Hepatic stellate cell (primary cell): Measurements from ENCODE around the gene CRYZL1.
"Not testable (repeated sequence)": the region's sequence is repeated elsewhere in the genome, so short reads cannot be mapped to it uniquely, and the experiment has no call there.

ENCODE experiments used
- DNase-seq: peaks from one replicate; pipeline ENCODE4 v3.0.0; 2011; ENCODE audit warnings: low spot score

Gene CRYZL1

DNA sequence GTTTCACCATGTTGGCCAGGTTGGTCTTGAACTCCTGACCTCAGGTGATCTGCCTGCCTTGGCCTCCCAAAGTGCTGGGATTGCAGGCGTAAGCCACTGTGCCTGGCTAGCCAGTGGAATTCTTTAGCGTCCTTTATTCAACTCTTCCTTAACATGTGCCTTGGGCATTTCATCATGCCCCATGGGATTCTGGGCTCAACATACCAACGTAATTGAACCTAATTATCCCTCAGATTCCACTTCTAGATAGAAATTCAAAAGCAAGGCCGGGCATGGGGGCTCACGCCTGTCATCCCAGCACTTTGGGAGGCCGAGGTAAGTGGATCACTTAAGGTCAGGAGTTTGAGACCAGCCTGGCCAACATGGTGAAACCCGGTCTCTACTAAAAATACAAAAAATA is 15.4 kb downstream of the CRYZL1 start:
- DNase-seq, result not testable (repeated sequence)

- DNase-seq, result no peak
These were observed 19.3 kb downstream of the CRYZL1 start for GRCh38 chr21:33622253-33622652.

- no peak for DNase-seq
These were observed 21.8 kb downstream of the CRYZL1 start for GRCh38 chr21:33619726-33620125.

DNA sequence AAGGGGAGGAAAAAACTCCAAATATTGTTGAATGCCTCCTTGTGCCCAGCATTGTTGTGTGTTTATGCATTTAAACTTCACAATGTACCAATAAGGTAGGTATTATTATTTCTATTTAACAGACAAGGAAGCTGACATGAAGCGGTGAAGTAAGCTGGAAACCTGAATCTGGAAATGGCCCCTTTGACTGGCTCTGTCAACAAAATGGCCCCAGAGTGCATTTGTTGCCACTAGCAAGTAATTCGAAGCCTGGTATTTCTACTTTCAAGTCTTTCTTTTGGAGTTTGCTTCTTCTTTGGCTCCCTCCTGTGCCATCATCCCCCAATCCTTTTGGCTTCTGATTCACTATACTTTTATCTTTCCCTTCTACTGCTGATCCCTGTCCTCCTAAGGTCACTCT is 23.1 kb downstream of the CRYZL1 start:
- no peak for DNase-seq

- DNase-seq, result not testable (repeated sequence)
These were observed 24.0 kb downstream of the CRYZL1 start for GRCh38 chr21:33617565-33617964.

- no peak for DNase-seq
These were observed 30.4 kb downstream of the CRYZL1 start for GRCh38 chr21:33611006-33611744.

- no peak for DNase-seq
These were observed 33.0 kb downstream of the CRYZL1 start for GRCh38 chr21:33608559-33608958.

DNA sequence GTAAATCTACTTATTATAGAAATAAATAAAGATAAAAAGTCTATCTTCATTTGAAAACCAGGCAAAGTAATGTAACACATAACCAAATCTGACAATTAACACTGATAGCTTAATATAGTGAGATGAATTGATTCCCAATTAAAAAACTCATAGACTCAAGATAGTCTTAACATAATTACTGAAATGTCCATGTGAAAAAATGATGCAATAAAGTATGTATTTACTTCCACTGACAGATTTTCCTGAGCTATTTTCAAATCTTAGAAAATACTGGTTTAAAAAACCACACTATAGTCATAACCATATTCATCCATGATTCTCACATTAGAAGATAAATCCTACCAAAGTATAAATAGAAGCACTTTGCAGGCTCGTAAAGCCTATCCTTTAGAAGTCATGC is 43.5 kb downstream of the CRYZL1 start:
- DNase-seq, result no peak

DNA sequence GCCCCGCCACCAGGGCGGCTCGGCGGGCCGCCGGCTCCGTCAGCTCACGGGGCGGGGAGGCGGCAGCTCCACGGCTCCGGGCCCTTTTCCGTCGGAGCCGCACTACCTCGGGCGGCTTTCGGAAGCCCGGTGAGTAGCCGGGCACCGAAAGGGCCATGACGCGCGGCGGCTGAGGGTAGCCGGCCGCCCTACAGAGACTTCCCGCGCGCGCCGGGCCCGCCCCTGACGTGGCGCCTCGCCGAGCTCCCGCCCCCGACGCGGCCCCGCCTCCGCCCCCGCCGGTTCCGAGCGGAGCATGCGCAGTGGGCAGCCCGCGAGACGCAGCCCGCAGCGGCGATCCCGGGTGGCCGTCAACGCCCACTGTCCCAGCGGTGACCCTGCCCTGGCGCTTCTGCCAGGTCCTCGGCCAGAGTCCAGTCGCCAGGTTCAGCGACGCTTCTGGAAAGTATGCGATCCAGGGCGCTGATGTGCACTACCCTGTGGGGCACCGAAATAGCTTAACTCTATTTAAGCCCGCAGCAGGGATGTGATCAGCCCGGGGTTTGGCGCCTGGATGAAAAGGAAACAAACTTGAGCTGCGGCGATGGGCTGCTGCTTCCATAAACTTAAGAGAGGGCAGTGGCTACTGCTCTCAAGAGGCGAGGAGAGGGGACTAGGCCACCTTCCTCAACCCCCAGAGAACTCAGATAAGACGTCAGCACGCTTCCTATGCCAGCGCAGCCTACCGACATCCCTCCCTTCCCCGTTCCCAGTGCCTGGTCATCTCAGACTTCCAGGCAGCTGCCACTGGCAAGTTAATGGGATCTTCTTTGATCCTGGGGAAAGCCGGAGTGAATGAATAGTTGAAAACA is 52.8 kb downstream of the CRYZL1 start, which contains the start of gene DONSON:
Gene DONSON, minus strand, starts transcription at position 200 of the 851 bp plus-strand sequence. Its CDS starts 43 bp downstream, at position 157.
- peak; percentile 96 for DNase-seq

- DNase-seq, result peak; percentile 42
These were observed 53.6 kb downstream of the CRYZL1 start for GRCh38 chr21:33587792-33588484.

- DNase-seq, result no peak
These were observed 54.6 kb downstream of the CRYZL1 start for GRCh38 chr21:33586927-33587326.

- no peak for DNase-seq
These were observed 57.1 kb downstream of the CRYZL1 start for GRCh38 chr21:33584455-33584854.

GRCh38 chr21:33578959-33579542 is 62.5 kb downstream of the CRYZL1 start:
- no peak for DNase-seq

GRCh38 chr21:33578214-33578613 is 63.3 kb downstream of the CRYZL1 start:
- DNase-seq, result no peak

DNA sequence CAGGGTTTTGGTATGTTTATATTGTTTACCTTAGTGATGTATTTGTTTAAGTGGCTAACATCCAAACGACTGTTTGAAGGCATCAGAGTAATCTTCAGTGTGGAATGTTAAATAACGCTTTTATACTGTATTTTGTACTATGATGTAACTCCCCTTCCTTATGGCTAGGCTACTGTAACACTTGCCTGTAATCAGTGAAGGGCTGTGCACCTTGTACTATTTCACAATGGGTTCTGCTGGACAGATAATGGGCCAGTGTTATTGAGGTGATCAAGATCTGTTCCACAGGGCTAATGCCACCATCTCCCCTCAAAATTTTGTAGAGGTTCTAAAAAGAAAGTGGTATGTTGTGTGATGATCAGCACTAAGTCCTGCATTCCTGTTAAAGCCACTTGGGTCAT is 64.8 kb downstream of the CRYZL1 start:
- not testable (repeated sequence) for DNase-seq

GRCh38 chr21:33572350-33572749 is 69.2 kb downstream of the CRYZL1 start:
- DNase-seq, result no peak

DNA sequence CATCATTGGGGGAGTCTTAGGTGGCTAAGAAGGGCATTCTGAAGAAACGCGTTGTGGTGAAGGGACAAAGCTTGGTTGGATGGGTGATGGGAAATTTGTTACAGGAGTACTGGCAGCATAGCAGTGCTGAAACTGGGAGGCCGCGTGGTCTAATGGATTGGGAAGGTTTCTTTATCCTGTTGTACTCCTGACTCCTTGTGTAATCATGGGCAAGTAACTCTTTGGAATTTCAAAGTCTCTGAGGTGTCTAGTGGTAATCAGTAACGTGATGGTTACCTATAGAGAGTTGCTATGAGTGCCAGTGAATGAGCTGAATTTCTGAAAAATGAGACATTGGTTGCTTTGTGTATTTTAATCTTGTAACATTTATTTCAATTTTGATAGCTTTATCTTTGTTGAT is 71.5 kb downstream of the CRYZL1 start:
- DNase-seq, result no peak

DNA sequence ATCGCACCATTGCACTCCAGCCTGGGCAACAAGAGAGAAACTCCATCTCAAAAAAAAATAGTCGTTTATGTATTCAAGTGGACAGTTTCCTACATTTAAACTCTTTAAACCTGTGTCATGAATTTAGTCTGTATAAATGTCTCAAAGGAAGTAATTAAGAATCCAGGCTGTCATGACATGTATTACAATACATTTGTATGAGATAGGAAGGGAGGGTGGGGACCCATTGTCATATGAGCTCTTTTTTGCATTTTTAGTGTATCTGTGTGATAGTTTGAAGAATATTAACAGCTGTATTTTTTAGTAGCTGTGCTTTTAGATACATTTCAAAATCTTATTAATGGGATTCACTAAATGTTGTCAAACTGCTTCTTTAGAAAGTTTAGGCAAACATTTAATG is 73.1 kb downstream of the CRYZL1 start:
- DNase-seq, result no peak

DNA sequence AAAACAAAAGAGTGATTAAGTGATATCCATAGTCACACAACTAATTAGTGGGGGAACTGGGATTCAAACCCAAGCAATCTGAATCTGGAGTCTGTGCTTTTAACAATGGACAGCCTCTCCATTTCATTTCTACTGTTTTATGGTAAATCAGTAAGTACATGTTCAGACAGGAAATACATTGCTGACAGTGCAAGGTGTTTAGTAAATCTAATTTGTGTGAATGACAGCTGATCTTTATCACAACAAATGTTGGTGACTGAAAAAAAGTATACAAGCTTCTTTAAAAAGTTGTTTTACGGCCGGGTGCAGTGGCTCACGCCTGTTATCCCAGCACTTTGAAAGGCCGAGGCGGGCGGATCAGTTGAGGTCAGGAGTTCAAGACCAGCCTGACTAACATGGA is 73.6 kb downstream of the CRYZL1 start:
- no peak for DNase-seq

DNA sequence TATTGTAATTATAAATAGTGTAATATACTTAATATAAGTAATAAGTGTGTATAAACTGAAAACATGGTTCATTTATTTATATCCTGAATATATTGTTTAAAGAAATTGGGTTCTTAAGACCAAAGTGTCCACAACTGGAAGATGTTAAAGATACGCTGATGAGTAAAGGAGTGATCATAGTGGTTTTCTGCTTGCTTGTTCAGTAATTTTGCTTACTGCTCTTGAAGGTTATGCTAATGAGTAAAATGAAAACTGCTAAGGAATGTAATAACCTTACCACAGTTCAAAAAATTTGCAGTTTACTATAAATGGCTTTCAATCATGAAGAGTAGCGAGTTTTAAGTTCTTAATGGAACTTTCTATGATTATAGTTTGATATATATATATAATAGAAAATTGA is 75.0 kb downstream of the CRYZL1 start:
- DNase-seq, result no peak

DNA sequence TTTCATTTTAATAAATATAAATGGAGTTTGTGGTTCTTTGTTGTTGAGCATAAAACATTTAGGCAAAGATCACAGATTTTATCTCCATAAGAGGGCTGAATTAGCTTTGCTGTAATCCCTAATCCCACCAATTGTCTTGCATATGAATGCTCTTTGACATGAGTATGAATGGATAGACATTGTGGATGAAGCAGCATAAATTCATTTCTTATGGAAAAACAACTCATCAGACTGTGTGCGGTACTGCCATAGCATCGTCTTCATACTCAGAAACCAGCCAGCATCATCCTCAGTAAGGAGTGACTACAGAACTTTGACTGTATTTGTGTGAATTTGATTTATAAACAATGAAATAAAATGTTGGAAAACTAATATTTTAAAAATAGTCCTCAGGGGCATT is 79.2 kb downstream of the CRYZL1 start:
- DNase-seq, result no peak

- no peak for DNase-seq
These were observed 80.2 kb downstream of the CRYZL1 start for GRCh38 chr21:33561373-33561772.
